Gastroesophageal sphincter (tissue), 4 donors: ENCODE results near the gene SNAP47. TPM values are rescaled to one million over a fixed set of nuclear protein-coding genes. Genes with fewer than 3 reads are reported as not detected.

Source experiments
- ATAC-seq: fragments of 150-250 bp; one replicate; pipeline ENCODE4 v1.9.1; 2016; ENCODE audit warnings: mild to moderate bottlenecking, moderate library complexity
- H3K27ac ChIP-seq, 4 donors: fragments of 200-600 bp; sonication (generic) in 3 of 4; 1 replicate in 3 of 4; 2 replicates in 1 of 4; pipeline ENCODE4 v1.5.1; 2016 to 2019
- H3K27me3 ChIP-seq: fragments of 200-600 bp; sonication (generic); one replicate; pipeline ENCODE4 v1.5.1; 2019
- H3K36me3 ChIP-seq, 2 donors: fragments of 200-600 bp; sonication (generic); one replicate each; pipeline ENCODE4 v1.5.1; 2019; ENCODE audit warnings: control low read depth in 1 of 2
- H3K4me1 ChIP-seq, 3 donors: fragments of 200-600 bp; sonication (generic); 1 replicate in 2 of 3; 2 replicates in 1 of 3; pipeline ENCODE4 v1.5.1; 2016 to 2019; ENCODE audit warnings: control low read depth in 2 of 3
- H3K4me3 ChIP-seq, 2 donors: fragments of 200-600 bp; sonication (generic); one replicate each; pipeline ENCODE4 v1.5.1; 2019; ENCODE audit warnings: mild to moderate bottlenecking in 1 of 2, moderate library complexity in 1 of 2
- H3K9me3 ChIP-seq, 3 donors: fragments of 200-600 bp; sonication (generic); one replicate each; pipeline ENCODE4 v1.5.1; 2017 to 2019; ENCODE audit warnings: control low read depth in 2 of 3
- EP300 ChIP-seq: sonication (generic); formaldehyde crosslinking; IDR thresholded peaks from one replicate; pipeline ENCODE4 v1.6.1; 2017; ENCODE audit warnings: antibody characterized with exemption, mild to moderate bottlenecking
- POLR2A ChIP-seq, 2 donors: fragments of 450-650 bp; IDR thresholded peaks; one replicate each; pipeline ENCODE4 v1.6.1; 2017; ENCODE audit warnings: antibody characterized with exemption in 2 of 2, mild to moderate bottlenecking in 2 of 2, moderate library complexity in 1 of 2
- POLR2AphosphoS5 ChIP-seq: sonication (generic); formaldehyde crosslinking; IDR thresholded peaks from one replicate; pipeline ENCODE4 v1.6.1; 2017; ENCODE audit warnings: antibody characterized with exemption
- WGBS, 2 donors: methylation state at CpG; one replicate each; pipeline ENCODE4 v1.1.5; 2018; ENCODE audit warnings: low coverage in 1 of 2; 5-methylcytosine and 5-hydroxymethylcytosine counted together
- total RNA-seq, 4 donors: library from RNA; depleted of rRNA; stranded (reverse); fragments of >200 nt; gene quantifications; one replicate each; pipeline ENCODE4 v1.1.0, GENCODE V29; 2016
- TF ChIP-seq, protein P1 (sequence below), 4 experiments: fragments of 200-600 bp in 2 of 4; fragments of 450-650 bp in 2 of 4; sonication (generic) in 1 of 4; IDR thresholded peaks; one replicate each; pipeline ENCODE4 v1.5.1; 2017 to 2019; ENCODE audit warnings: antibody characterized with exemption in 4 of 4, mild to moderate bottlenecking in 2 of 4, moderate library complexity in 2 of 4

The SNAP47 gene
- total RNA-seq, 4 donors from 2014 or later = 27.1 to 47.0 (median 35.6) TPM

DNA sequence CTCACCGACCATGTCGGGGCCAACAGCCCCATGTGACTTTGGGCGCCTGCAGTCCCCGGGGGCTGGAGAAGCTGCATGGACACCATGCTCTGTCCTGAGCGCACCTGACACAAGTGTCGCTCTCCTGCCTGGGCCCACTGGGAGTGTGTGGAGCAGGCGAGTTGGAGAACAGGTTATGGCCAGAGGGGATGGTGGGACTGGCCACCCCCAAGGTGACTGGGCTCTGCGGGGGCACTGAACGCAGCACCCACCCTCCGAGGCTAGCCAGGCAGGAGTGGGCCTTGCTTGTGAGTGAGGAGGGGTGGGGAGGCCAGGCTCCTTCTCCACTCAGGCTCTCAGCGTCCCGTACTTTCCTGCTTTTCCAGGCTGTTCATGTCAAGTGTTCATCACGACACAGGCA lies 35.6 kb downstream of the SNAP47 start:
- Histone ChIP-seq H3K4me3 (no peak overlapping the region), H3K27ac (no peak overlapping the region), H3K27me3 (no peaks in the 10 kb centered on the region), H3K9me3 (no peaks in the 10 kb centered on the region), H3K36me3 (peaks cover 0 to 78% of the 10 kb centered on the region in 2 donors), H3K4me1 (peaks cover 0 to 17% (median 0%) of the 10 kb centered on the region in 3 donors)
- 89% methylated on average over 6 of the region's 13 CpGs; no CpG with 5 or more reads in 1 of the 2 donors for WGBS, 2 donors
- no peak for ATAC-seq
- TF ChIP-seq, protein P1, sequence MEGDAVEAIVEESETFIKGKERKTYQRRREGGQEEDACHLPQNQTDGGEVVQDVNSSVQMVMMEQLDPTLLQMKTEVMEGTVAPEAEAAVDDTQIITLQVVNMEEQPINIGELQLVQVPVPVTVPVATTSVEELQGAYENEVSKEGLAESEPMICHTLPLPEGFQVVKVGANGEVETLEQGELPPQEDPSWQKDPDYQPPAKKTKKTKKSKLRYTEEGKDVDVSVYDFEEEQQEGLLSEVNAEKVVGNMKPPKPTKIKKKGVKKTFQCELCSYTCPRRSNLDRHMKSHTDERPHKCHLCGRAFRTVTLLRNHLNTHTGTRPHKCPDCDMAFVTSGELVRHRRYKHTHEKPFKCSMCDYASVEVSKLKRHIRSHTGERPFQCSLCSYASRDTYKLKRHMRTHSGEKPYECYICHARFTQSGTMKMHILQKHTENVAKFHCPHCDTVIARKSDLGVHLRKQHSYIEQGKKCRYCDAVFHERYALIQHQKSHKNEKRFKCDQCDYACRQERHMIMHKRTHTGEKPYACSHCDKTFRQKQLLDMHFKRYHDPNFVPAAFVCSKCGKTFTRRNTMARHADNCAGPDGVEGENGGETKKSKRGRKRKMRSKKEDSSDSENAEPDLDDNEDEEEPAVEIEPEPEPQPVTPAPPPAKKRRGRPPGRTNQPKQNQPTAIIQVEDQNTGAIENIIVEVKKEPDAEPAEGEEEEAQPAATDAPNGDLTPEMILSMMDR (IDR thresholded peaks at IDR 0.05) = no peak
- TF ChIP-seq POLR2AphosphoS5 (no peak), EP300 (no peak), POLR2A (IDR thresholded peaks at IDR 0.05) (no peak)

DNA sequence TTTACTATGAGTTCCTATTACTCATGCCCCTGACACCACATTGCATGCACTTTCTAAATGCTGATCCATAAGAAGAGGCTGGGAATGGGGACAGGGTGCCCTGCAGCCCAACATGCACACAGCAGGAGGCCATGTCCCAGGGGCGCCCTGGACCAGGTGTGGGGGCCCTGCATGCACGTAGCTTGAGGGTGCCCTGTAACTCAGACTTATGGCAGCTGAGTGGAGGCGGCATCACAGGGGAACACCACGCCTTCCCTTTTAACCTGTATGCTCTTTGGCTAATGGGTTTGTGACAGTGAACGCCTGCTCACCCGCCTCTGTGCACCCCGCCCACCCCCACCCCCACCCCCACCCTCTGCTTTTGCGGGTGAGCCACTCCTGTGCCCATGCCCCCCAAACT lies 36.1 kb downstream of the SNAP47 start:
- WGBS, 2 donors = no CpG with 5 or more reads among the region's 8 CpGs
- TF ChIP-seq POLR2A (IDR thresholded peaks at IDR 0.05) (no peak), EP300 (no peak), POLR2AphosphoS5 (no peak)
- TF ChIP-seq, protein P1 (IDR thresholded peaks at IDR 0.05) = no peak
- Histone ChIP-seq H3K27ac (no peak overlapping the region), H3K36me3 (peaks cover 0 to 78% of the 10 kb centered on the region in 2 donors), H3K4me1 (peaks cover 0 to 22% (median 0%) of the 10 kb centered on the region in 3 donors), H3K9me3 (no peaks in the 10 kb centered on the region), H3K27me3 (no peaks in the 10 kb centered on the region), H3K4me3 (no peak overlapping the region)
- ATAC-seq = no peak

DNA sequence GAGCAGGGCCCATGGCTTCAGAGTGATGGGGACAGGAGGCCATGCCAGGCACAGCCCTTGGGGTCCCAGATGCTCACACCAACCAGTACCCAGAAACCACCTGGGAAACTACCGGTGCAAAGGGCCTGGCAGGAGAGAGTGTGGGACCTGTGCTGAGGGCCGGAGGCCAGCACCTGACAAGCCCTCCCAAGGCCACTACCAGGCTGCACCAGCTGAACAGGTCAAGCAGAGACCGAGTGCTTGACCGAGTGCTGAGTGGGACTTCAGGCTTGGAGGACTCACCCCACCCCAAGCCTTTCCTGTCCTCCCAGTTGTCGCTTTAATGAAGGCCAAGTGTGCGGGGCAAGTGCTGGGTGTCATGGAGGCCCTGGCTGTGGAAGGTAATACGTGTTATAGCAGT lies 36.5 kb downstream of the SNAP47 start:
- no peak overlapping the region for H3K27ac ChIP-seq
- H3K9me3 ChIP-seq = no peaks in the 10 kb centered on the region
- peaks cover 0 to 22% (median 0%) of the 10 kb centered on the region in 3 donors for H3K4me1 ChIP-seq
- TF ChIP-seq POLR2A (IDR thresholded peaks at IDR 0.05) (no peak), EP300 (no peak), POLR2AphosphoS5 (no peak)
- TF ChIP-seq, protein P1 (IDR thresholded peaks at IDR 0.05) = no peak
- ATAC-seq = no peak
- H3K27me3 ChIP-seq = no peaks in the 10 kb centered on the region
- no peak overlapping the region for H3K4me3 ChIP-seq
- H3K36me3 ChIP-seq = peaks cover 0 to 77% of the 10 kb centered on the region in 2 donors
- WGBS, 2 donors = 95 to 97% methylated on average over 4 to 5 of the region's 7 CpGs

DNA sequence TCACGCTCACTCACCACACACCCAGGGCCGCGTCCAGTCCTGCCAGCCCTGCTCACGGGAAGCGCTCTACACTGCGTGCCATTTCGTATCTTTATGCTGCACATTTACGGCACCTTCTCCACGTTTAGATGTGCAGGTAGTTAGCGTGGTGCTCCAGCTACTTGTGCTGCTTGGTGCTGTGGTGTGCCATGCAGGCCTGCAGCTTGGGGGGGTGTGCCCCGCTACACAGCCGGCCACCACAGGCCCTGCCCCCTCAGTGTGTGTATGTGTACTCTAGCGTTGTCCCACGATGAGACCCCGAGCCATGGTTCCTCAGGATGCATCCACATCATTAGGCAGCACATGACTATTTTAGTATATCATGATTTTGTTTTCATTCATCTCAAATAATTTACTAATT lies 38.3 kb downstream of the SNAP47 start:
- H3K9me3 ChIP-seq = no peaks in the 10 kb centered on the region
- TF ChIP-seq EP300 (no peak), POLR2A (IDR thresholded peaks at IDR 0.05) (no peak), POLR2AphosphoS5 (no peak)
- TF ChIP-seq, protein P1 (IDR thresholded peaks at IDR 0.05) = no peak
- no peak overlapping the region for H3K27ac ChIP-seq
- peaks cover 0 to 16% (median 0%) of the 10 kb centered on the region in 3 donors for H3K4me1 ChIP-seq
- 89 to 95% methylated on average over 8 to 13 of the region's 15 CpGs for WGBS, 2 donors
- H3K36me3 ChIP-seq = peaks cover 0 to 69% of the 10 kb centered on the region in 2 donors
- H3K4me3 ChIP-seq = no peak overlapping the region
- no peak for ATAC-seq
- no peaks in the 10 kb centered on the region for H3K27me3 ChIP-seq

DNA sequence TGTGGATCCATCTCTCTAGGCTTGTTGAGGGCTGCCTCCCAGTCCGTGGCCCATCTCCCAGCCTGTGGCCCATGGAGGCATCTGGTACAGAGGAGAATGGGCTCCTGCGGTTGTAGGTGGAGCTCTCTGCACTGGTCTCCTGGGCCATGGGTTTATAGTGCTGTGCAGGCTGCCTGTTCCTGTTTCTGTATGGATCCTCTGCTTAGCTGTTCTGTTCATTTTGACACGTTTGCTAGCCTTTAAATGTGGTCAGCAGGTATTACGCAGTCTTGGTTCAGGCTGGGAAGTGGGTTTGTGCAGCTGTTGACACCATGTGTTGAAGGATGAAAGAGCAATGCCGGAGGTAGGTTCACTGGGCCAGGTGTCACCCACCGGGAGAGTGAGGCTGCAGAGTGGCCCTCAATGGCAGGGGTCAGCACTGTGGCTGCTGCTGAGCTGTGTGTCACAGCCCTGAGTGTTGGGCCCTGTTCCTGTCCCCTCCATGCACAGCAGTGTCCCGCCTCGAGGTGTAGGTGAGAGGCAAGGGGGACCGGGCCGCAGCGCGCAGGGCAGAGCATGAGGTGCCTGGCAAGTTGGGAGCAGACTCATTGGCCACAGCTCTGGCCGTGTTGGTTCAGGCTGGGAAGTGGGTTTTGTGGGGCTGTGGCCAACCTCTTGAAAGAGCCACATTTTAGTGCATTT lies 39.0 kb downstream of the SNAP47 start:
- TF ChIP-seq EP300 (no peak), POLR2A (IDR thresholded peaks at IDR 0.05) (no peak), POLR2AphosphoS5 (no peak)
- TF ChIP-seq, protein P1 (IDR thresholded peaks at IDR 0.05) = no peak
- ATAC-seq = no peak
- Histone ChIP-seq H3K4me1 (peaks cover 0 to 20% (median 0%) of the 10 kb centered on the region in 3 donors), H3K36me3 (peaks cover 0 to 69% of the 10 kb centered on the region in 2 donors), H3K27ac (peak overlapping the region in 1 of 4 donors; percentile 59), H3K27me3 (no peaks in the 10 kb centered on the region), H3K9me3 (no peaks in the 10 kb centered on the region), H3K4me3 (no peak overlapping the region)
- WGBS, 2 donors = 93 to 100% methylated on average over 3 to 5 of the region's 13 CpGs
